SJSA1 (cell line): ENCODE results near the gene ADIPOR2. TPM values are rescaled to one million over a fixed set of nuclear protein-coding genes. Genes with fewer than 3 reads are reported as not detected.
A peak's percentile ranks its signal among the peaks of the same experiment; 100 is the strongest.

Source experiments
- DNase-seq, 2 experiments: peaks; one replicate each; pipeline ENCODE4 v3.0.0-alpha.2; 2015 to 2020; ENCODE audit warnings: low spot score in 2 of 2, low read depth in 1 of 2
- H3K27ac ChIP-seq: fragments of 250-450 bp; sonication (Bioruptor Pico); 2 replicates; pipeline ENCODE4 v1.5.1; 2020; ENCODE audit warnings: mild to moderate bottlenecking, moderate library complexity
- H3K27me3 ChIP-seq: fragments of 250-450 bp; sonication (Bioruptor Pico); replicated peaks from 2 replicates; pipeline ENCODE4 v1.5.1; 2020; ENCODE audit warnings: mild to moderate bottlenecking, moderate library complexity
- H3K36me3 ChIP-seq: fragments of 250-450 bp; sonication (Bioruptor Pico); 2 replicates; pipeline ENCODE4 v1.5.1; 2020; ENCODE audit warnings: mild to moderate bottlenecking
- H3K4me1 ChIP-seq: fragments of 250-450 bp; sonication (Bioruptor Pico); replicated peaks from 2 replicates; pipeline ENCODE4 v1.6.1; 2021; ENCODE audit warnings: mild to moderate bottlenecking
- H3K4me3 ChIP-seq: fragments of 250-450 bp; sonication (Bioruptor Pico); 2 replicates; pipeline ENCODE4 v1.5.1; 2020; ENCODE audit warnings: mild to moderate bottlenecking
- H3K9me3 ChIP-seq: fragments of 250-450 bp; sonication (Bioruptor Pico); replicated peaks from 2 replicates; pipeline ENCODE4 v1.5.1; 2020; ENCODE audit warnings: mild to moderate bottlenecking
- total RNA-seq: library from RNA; depleted of rRNA; stranded (reverse); fragments of >200 nt; shearing (Covaris generic); gene quantifications from 2 replicates; pipeline ENCODE4 v1.2.3, GENCODE V29; 2014

The ADIPOR2 gene
- total RNA-seq, 1 experiment from 2014 or later: 38.7 TPM

DNA sequence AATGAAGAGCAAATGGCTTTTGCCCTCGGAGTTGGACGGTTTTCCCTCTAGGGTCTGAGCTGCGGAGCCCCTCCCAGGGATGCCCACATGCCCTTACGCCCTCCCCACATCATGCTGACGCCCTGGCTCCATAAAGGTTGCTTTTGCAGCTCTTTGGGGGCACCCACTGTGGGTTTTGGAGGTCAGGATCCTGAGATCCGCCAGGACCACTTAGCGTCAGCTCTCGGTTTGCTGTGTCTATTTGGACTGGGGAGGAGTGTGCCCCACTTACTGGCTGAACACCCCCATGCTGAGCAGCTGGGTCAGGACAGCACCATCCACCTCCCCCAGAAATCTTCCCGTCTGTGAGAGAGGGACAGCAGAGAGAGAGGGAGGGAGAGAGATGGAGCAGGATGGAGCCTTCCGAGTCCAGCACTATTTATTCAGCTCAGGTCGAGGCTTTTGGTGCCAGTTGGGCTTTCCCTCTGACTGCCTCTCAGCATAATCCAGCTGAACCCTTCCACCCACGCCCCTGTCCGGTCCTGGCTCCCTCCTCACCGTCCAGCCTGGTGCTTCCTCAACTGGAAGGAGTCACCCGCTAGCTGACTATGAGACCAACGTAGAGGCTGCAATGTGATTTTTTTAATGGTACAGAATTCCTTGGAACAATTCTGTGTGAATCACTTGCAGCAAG, 110.6 kb downstream of the ADIPOR2 start:
- H3K27me3 ChIP-seq: no peaks in the 10 kb centered on the region
- H3K4me1 ChIP-seq: peaks cover 9% of the 10 kb centered on the region
- H3K36me3 ChIP-seq: no peaks in the 10 kb centered on the region
- no peak overlapping the region for H3K27ac ChIP-seq
- H3K9me3 ChIP-seq: no peaks in the 10 kb centered on the region
- no peak overlapping the region for H3K4me3 ChIP-seq
- DNase-seq: peak in 1 of 2 experiments; percentile 36

DNA sequence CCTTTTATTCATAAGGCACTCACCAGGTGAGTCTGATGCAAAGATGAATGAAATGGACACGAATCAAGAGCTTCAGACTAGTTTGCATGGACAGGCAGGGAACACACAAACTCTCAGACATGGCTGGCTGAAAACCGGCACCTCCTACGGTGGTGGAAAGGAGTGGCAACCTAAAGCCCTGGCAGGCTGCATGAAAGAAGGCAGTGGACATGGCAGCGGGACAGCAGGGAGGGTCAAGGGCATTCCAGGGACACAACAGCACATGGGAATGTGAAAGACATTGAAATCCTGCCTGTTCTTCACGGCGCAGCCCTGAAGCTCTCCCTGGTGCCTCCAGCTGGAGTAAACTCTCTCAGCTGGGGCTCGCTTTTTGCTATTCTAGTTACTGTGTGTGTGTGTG, 112.9 kb downstream of the ADIPOR2 start:
- H3K27ac ChIP-seq: no peak overlapping the region

DNA sequence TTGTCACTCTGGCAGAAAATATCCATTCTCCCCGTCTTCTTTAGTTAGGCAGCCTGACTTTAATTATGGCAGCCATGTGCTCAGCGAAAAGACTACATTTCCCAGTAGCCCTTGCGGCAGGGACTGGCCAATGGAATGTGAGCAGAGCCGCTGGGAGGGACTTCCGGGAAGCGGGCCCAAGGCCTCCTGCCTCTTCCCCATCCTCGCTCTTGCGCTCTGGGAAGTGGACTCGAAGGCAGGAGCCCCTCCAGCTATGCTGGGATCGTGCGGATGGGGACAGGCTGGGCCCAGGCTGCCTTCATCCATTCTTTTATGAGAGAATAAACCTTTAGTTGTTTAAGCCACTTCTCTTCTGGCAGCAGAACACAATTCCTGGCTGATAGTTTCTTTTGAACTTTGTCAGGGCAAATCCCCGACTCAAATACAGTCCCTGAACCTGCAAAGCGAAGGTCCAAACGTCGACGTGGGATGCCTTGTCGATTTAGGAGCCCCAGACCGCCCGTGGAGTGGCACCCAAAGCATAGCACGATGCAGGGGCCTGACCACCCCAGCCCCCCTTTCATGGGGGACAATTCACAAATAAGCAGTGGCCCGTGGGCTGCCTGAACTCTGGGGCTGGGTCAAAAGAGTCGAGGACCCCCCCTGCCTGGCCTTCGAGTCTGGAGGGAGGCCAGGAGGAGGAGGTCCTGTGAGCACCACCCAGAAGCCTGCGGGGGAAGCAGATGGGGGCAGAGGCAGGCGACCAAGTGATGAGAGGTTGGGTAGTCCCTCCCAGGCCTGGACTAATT, 113.9 kb downstream of the ADIPOR2 start:
- H3K36me3 ChIP-seq: no peaks in the 10 kb centered on the region
- H3K9me3 ChIP-seq: no peaks in the 10 kb centered on the region
- H3K27me3 ChIP-seq: no peaks in the 10 kb centered on the region; the same call in 1 of the 2 replicates
- H3K4me3 ChIP-seq: no peak overlapping the region
- peak; percentile 52 to 87 for DNase-seq
- 0 out of 2 replicates have a peak, but pooled peaks cover 3% of the 10 kb centered on the region for H3K4me1 ChIP-seq
- no peak overlapping the region for H3K27ac ChIP-seq

More for the DNA sequence above, 112.9 kb downstream of the ADIPOR2 start:
- Histone ChIP-seq H3K9me3 (no peaks in the 10 kb centered on the region), H3K4me1 (0 out of 2 replicates have a peak, but pooled peaks cover 3% of the 10 kb centered on the region), H3K36me3 (no peaks in the 10 kb centered on the region), H3K4me3 (no peak overlapping the region), H3K27me3 (no peaks in the 10 kb centered on the region)
- no peak for DNase-seq

- no peaks in the 10 kb centered on the region; the same call in 1 of the 2 replicates for H3K27me3 ChIP-seq
- H3K4me1 ChIP-seq: 0 out of 2 replicates have a peak, but pooled peaks cover 3% of the 10 kb centered on the region
- no peak overlapping the region for H3K4me3 ChIP-seq
- no peak overlapping the region for H3K27ac ChIP-seq
- DNase-seq: no peak
- no peaks in the 10 kb centered on the region for H3K9me3 ChIP-seq
- H3K36me3 ChIP-seq: no peaks in the 10 kb centered on the region
Observed at GRCh38 chr12:1805441-1806081, 114.7 kb downstream of the ADIPOR2 start.

- no peak for DNase-seq
- Histone ChIP-seq H3K4me1 (0 out of 2 replicates have a peak, but pooled peaks cover 3% of the 10 kb centered on the region), H3K27ac (no peak overlapping the region)
Observed at GRCh38 chr12:1806301-1807086, 115.6 kb downstream of the ADIPOR2 start.

DNA sequence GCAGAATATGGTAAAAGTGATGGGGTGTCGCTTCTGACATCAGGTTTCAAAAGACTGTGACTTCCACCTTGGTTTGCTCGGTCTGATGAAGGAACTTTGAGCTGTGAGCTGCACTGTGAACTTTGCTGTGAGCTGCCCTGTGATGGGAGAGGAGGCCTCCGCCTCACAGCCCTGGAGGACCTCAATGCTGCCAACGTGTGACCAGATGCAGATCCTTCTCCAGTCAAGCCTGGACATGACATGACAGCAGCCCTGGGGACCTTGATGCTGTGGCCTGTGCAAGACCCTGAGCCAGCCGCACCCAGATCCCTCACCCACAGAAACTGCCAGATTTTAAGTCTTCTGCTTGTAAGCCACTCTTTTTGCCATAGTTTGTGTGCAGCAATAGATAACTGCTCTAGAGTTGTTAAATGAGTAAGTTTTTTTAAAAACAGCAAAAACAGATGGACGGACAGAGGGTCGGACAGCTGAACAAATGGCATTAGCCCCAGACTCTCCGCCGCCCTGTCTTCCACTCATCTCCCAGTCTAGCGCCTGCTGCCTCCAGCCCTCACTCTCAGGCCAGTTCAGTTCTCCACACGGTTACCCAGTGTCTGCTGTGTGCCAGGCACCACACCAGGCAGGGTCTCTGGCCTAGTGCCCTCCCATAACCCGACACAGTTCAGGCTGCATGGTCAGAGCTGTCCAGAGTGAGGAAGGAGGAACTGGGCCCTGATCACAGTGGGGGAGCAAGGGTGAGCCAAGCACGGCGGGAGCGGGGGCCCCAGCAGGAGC, 116.4 kb downstream of the ADIPOR2 start:
- peaks cover 9% of the 10 kb centered on the region for H3K27me3 ChIP-seq
- no peak for DNase-seq
- no peak overlapping the region for H3K4me3 ChIP-seq
- no peaks in the 10 kb centered on the region for H3K36me3 ChIP-seq
- no peak overlapping the region for H3K27ac ChIP-seq
- 0 out of 2 replicates have a peak, but pooled peaks cover 3% of the 10 kb centered on the region for H3K4me1 ChIP-seq
- no peaks in the 10 kb centered on the region for H3K9me3 ChIP-seq

More at GRCh38 chr12:1806301-1807086, 115.6 kb downstream of the ADIPOR2 start:
- Histone ChIP-seq H3K9me3 (no peaks in the 10 kb centered on the region), H3K27me3 (peaks cover 2% of the 10 kb centered on the region), H3K36me3 (no peaks in the 10 kb centered on the region), H3K4me3 (no peak overlapping the region)

DNA sequence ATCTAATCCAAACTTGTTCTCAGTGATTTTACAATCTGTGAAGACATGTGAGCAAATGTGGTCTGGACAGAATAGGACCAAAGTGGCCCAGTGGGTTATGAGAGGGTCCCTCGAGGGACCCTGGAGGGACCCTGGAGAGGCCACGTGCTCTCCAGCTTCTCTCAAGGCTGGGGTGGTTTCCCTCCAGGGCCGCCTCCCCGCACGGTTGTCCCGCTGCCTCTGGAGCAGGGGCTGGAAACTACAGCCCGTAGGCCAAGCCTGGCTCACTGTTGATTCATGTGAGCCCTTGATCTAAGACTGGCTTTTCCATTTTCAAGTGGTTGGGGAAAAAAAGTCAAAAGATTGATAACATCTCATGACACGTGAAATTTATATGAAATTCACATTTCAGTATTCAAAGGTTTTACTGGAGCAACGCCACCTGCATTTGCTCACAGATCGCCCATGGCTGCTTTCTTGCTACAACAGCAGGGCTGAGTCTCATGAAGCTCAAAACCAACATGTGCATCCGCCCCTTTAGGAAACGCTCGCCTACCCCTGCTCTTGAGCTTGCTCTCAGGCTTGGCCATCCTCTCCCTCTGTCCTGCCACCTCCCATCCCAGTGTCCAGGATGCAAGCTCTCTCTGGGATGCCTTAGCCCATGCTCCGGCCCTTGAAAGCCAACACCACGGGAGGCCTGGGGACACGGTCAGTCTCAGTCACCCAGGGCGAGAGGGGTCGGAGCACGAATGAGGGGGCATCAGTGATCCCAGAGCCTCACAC, 117.3 kb downstream of the ADIPOR2 start:
- H3K4me3 ChIP-seq: no peak overlapping the region
- no peak overlapping the region for H3K27ac ChIP-seq
- H3K4me1 ChIP-seq: 0 out of 2 replicates have a peak, but pooled peaks cover 3% of the 10 kb centered on the region
- H3K9me3 ChIP-seq: no peaks in the 10 kb centered on the region
- H3K27me3 ChIP-seq: peaks cover 18% of the 10 kb centered on the region
- DNase-seq: no peak
- H3K36me3 ChIP-seq: no peaks in the 10 kb centered on the region

DNA sequence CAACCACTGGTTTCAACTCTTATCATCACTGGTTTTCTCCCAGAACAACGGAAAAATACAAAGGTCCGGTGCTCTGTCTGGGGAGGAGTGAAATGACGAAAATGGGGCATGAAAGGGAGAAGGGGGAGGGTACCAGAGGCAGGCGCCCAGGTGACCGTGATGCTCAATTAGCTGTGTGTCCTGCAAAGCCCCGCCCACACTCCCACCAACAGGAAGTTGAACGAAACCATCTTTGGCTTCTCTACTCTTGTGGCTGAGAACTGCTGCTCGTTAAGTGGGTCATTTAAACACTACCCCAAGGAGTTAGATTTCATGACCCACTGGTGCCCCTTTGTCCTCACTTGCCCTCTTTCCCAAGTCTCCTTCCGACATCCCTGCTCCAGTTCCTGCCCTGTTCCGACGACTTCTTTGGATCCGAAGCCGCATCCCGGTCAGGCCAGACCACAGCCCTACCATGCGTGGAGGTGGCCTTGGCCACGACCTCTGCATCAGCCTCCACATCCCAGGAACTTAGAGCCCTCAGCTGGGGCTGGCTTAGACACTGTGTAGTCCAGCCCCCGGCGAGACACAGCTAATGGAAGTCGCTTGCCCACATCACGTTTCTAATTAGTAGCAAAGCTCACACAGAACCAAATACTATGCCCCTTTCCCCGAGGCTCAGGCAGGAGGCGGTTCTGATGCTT, 118.1 kb downstream of the ADIPOR2 start:
- H3K27ac ChIP-seq: no peak overlapping the region
- 0 out of 2 replicates have a peak, but pooled peaks cover 3% of the 10 kb centered on the region for H3K4me1 ChIP-seq
- H3K27me3 ChIP-seq: peaks cover 26% of the 10 kb centered on the region

DNA sequence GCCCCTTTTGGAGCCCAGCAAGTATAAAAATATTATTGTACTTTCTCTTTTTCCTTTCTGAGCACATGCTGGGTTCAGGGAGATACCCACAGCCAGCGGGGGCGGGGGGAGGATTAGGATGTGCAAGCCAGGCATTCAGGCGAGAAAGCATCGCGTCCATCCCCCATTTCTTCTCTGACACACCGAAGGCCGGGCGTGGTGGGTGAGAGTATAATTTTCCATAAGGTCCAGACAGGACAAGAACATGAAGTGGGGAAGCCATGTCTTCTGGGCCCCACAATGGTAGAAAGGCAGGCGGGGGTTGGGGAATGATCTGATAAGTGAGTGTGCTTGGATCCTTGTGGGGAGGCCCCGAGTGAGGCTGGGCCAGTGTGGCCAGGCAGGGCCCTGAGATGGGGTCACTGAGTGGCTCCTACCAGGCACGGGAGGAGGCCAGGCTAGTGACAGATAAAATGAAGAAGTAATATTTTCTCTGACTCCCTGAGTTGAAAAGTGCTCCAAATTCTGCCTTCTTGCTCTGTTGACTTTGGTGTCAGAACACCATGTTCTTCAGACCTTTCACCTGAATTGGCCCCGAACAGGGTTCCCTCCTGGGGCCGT, 118.8 kb downstream of the ADIPOR2 start:
- no peaks in the 10 kb centered on the region for H3K9me3 ChIP-seq
- peaks cover 33% of the 10 kb centered on the region for H3K27me3 ChIP-seq
- H3K36me3 ChIP-seq: no peaks in the 10 kb centered on the region
- H3K4me1 ChIP-seq: 0 out of 2 replicates have a peak, but pooled peaks cover under 1% of the 10 kb centered on the region
- no peak overlapping the region for H3K4me3 ChIP-seq
- no peak overlapping the region for H3K27ac ChIP-seq
- DNase-seq: no peak

More for the DNA sequence above, 118.1 kb downstream of the ADIPOR2 start:
- no peaks in the 10 kb centered on the region for H3K9me3 ChIP-seq
- DNase-seq: no peak
- no peak overlapping the region for H3K4me3 ChIP-seq
- H3K36me3 ChIP-seq: no peaks in the 10 kb centered on the region

GRCh38 chr12:1810201-1810930, 119.5 kb downstream of the ADIPOR2 start:
- no peaks in the 10 kb centered on the region for H3K9me3 ChIP-seq
- no peaks in the 10 kb centered on the region for H3K36me3 ChIP-seq
- H3K4me3 ChIP-seq: no peak overlapping the region
- H3K4me1 ChIP-seq: no peaks in the 10 kb centered on the region
- H3K27me3 ChIP-seq: peaks cover 40% of the 10 kb centered on the region
- no peak overlapping the region for H3K27ac ChIP-seq
- DNase-seq: no peak

- no peak for DNase-seq
- peaks cover 45% of the 10 kb centered on the region for H3K27me3 ChIP-seq
- no peaks in the 10 kb centered on the region for H3K9me3 ChIP-seq
- no peaks in the 10 kb centered on the region for H3K36me3 ChIP-seq
- H3K4me1 ChIP-seq: no peaks in the 10 kb centered on the region
- no peak overlapping the region for H3K4me3 ChIP-seq
- no peak overlapping the region for H3K27ac ChIP-seq
Observed at GRCh38 chr12:1810931-1811280, 120.0 kb downstream of the ADIPOR2 start.
